Thoracic aorta (tissue), 2 donors: ENCODE results near the gene MAP3K8. TPM values are rescaled to one million over a fixed set of nuclear protein-coding genes. Genes with fewer than 3 reads are reported as not detected.

ENCODE experiments used
- ATAC-seq: fragments of 150-250 bp; one replicate; pipeline ENCODE4 v1.8.0; 2017; ENCODE audit warnings: low read depth; ENCODE audit not compliant: insufficient number of reproducible peaks, low FRiP score
- DNase-seq: peaks from one replicate; pipeline ENCODE4 v3.0.0-alpha.2; 2020; ENCODE audit warnings: low spot score
- H3K27ac ChIP-seq, 2 donors: fragments of 200-600 bp; sonication (generic); 1 replicate in 1 of 2; 2 replicates in 1 of 2; pipeline ENCODE4 v1.5.1; 2016; ENCODE audit warnings: mild to moderate bottlenecking in 2 of 2, moderate library complexity in 2 of 2
- H3K27me3 ChIP-seq: fragments of 200-600 bp; sonication (generic); replicated peaks from 2 replicates; pipeline ENCODE4 v1.6.0; 2016; ENCODE audit warnings: mild to moderate bottlenecking; ENCODE audit not compliant: insufficient read depth
- H3K36me3 ChIP-seq: fragments of 200-600 bp; sonication (generic); one replicate; pipeline ENCODE4 v1.5.1; 2016
- H3K4me1 ChIP-seq, 2 donors: fragments of 200-600 bp; sonication (generic); 1 replicate in 1 of 2; 2 replicates in 1 of 2; pipeline versions ENCODE4 v1.5.1 to v1.6.0; 2016; ENCODE audit warnings: low read depth in 2 of 2, mild to moderate bottlenecking in 1 of 2; ENCODE audit not compliant: control insufficient read depth in 1 of 2
- H3K4me3 ChIP-seq: fragments of 200-600 bp; sonication (generic); 2 replicates; pipeline ENCODE4 v1.5.1; 2016; ENCODE audit warnings: mild to moderate bottlenecking
- H3K9me3 ChIP-seq: fragments of 200-600 bp; sonication (generic); 2 replicates; pipeline ENCODE4 v1.5.1; 2016
- total RNA-seq, 2 donors: library from RNA; depleted of rRNA; stranded (reverse); fragments of >200 nt; gene quantifications; one replicate each; pipeline versions ENCODE4 v1.1.0 to v1.2.3, GENCODE V29; 2016
- TF ChIP-seq, protein P1 (sequence below): fragments of 200-600 bp; sonication (generic); IDR thresholded peaks from one replicate; pipeline ENCODE4 v1.5.1; 2019; ENCODE audit warnings: antibody characterized with exemption

Gene MAP3K8
- total RNA-seq, 2 donors from 2014 or later, result 63.4 to 64.3 TPM

DNA sequence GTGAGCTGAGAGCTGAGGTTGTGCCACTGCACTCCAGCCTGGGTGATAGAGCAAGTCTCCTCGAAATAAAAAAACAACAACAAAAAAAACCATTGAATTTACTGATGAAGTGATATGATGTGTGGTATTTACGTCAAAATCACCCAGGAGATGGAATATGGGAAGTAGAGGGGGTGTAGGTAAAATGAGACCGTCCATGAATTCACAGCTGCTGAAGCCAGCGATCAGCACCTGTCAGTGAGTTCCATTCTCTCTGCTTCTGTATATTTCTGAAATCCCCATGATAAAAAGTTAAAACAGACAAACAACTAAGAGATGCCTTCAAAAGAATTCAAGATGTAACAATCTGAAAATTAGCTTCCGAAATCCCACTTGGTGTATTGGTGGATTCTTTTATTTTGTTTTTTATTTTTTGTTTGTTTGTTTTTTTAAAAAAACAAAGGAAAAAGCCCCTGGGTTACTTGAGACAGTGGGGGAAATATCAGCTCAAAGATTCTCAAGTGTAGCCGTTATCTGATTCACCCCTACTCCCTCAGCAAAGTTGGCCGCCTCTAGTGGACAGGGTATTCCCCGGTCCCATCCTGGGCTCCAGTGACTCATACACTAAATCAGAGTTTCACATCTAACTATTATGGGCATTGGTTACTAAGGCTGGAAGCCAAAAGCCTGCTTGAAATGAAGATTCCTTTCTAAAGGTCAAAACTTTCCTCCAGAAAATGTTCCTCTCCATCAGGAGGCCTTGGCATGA, 76.4 kb downstream of the MAP3K8 start:
- H3K27me3 ChIP-seq, result no peaks in the 10 kb centered on the region
- TF ChIP-seq, protein P1, sequence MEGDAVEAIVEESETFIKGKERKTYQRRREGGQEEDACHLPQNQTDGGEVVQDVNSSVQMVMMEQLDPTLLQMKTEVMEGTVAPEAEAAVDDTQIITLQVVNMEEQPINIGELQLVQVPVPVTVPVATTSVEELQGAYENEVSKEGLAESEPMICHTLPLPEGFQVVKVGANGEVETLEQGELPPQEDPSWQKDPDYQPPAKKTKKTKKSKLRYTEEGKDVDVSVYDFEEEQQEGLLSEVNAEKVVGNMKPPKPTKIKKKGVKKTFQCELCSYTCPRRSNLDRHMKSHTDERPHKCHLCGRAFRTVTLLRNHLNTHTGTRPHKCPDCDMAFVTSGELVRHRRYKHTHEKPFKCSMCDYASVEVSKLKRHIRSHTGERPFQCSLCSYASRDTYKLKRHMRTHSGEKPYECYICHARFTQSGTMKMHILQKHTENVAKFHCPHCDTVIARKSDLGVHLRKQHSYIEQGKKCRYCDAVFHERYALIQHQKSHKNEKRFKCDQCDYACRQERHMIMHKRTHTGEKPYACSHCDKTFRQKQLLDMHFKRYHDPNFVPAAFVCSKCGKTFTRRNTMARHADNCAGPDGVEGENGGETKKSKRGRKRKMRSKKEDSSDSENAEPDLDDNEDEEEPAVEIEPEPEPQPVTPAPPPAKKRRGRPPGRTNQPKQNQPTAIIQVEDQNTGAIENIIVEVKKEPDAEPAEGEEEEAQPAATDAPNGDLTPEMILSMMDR, result peak; percentile 26
- H3K27ac ChIP-seq, result peak overlapping the region in 1 of 2 donors; percentile 39
- peak; percentile 46 for ATAC-seq
- peak; percentile 57 for DNase-seq
- H3K9me3 ChIP-seq, result no peaks in the 10 kb centered on the region
- peaks cover 8 to 16% of the 10 kb centered on the region in 2 donors for H3K4me1 ChIP-seq
- no peak overlapping the region for H3K4me3 ChIP-seq
- H3K36me3 ChIP-seq, result no peaks in the 10 kb centered on the region

DNA sequence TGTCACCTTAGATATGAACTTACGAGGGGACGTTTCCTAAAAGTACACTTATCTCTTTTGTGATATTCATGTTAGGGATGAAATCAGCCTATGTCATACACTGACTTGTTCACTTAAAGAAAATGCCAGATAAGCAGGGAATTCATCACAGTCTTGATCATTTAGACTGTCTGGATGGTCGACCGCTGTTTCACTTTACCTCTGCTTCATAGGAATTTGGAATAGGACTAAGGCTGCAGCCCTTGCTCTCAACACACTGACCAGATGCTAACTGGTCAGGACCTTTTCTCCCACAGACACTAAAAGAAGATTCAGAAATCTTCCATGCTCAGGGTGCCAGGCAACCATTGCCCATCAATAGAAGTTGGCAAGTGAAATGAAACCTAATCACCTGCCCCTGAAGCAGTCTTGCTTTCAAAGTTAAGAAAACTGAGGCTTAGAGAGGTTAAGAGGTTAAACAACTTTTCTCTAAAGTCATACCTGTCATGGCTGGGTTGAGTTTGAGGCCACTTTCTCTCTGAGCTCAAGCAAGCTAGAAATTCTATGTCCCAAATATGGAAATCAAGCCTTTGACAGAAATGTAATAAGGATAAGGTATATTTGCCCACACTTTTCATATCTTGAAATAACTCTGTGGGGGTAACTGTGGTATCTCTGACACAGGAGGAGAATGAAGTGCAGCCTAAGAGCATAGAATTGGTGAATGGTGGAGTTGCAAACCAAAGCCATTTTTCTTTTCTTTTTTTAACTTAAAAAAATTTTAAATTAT, 77.1 kb downstream of the MAP3K8 start:
- no peak for DNase-seq
- Histone ChIP-seq H3K9me3 (no peaks in the 10 kb centered on the region), H3K36me3 (no peaks in the 10 kb centered on the region), H3K4me3 (no peak overlapping the region), H3K4me1 (peaks cover 8 to 16% of the 10 kb centered on the region in 2 donors), H3K27ac (peak overlapping the region; percentile 15 to 39), H3K27me3 (no peaks in the 10 kb centered on the region)
- TF ChIP-seq, protein P1, result no peak
- peak; percentile 18 for ATAC-seq

Other genes with a start within 250 kb of the MAP3K8 start
- 10 to 100 TPM in 1 of 2 donors, 1 to 10 TPM in 1; 5.8 to 19.7 TPM for gene MTPAP, start 84.9 kb upstream of the MAP3K8 start, total RNA-seq
- not detected for gene LYZL2, start 195.6 kb downstream of the MAP3K8 start, total RNA-seq